GM12801 (cell line): ENCODE measurements around the gene GOLGA1.

Source experiments
- CTCF ChIP-seq: IDR thresholded peaks from one replicate; pipeline ENCODE4 v1.5.1; 2011; ENCODE audit warnings: control low read depth; ENCODE audit not compliant: insufficient read length; ENCODE audit errors: extremely low read depth

GOLGA1 gene

GRCh38 chr9:124869986-124870560 is 70.8 kb downstream of the GOLGA1 start:
- TF ChIP-seq CTCF: no peak

GRCh38 chr9:124869466-124869985 is 71.4 kb downstream of the GOLGA1 start:
- no peak for TF ChIP-seq CTCF

- no peak for TF ChIP-seq CTCF
These were observed 72.1 kb downstream of the GOLGA1 start for GRCh38 chr9:124868511-124869465.

GRCh38 chr9:124863371-124863871 is 77.5 kb downstream of the GOLGA1 start:
- no peak for TF ChIP-seq CTCF

- no peak for TF ChIP-seq CTCF
These were observed 79.3 kb downstream of the GOLGA1 start, which contains the start of the genes ARPC5L and RPL35 for GRCh38 chr9:124861342-124862229. Gene ARPC5L, plus strand, starts transcription at chr9:124862130. Its CDS starts 7,161 bp downstream, at chr9:124869291. Gene RPL35, minus strand, starts transcription at chr9:124861957. Its CDS starts 45 bp downstream, at chr9:124861912.

GRCh38 chr9:124860582-124861341 is 80.1 kb downstream of the GOLGA1 start:
- no peak for TF ChIP-seq CTCF
